ENCODE measurements around the gene ZFYVE26. TPM values are rescaled to one million over a fixed set of nuclear protein-coding genes. Genes with fewer than 3 reads are reported as not detected.
"Not testable (repeated sequence)": the region's sequence is repeated elsewhere in the genome, so short reads cannot be mapped to it uniquely, and the experiment has no call there.

Gene ZFYVE26
- total RNA-seq, 1 experiment from 2014 or later, result 6.4 TPM

- DNase-seq (ENCODE audit: low spot score), result no peak
Measured at GRCh38 chr14:67756496-67756895, 59.9 kb downstream of the ZFYVE26 start.

DNA sequence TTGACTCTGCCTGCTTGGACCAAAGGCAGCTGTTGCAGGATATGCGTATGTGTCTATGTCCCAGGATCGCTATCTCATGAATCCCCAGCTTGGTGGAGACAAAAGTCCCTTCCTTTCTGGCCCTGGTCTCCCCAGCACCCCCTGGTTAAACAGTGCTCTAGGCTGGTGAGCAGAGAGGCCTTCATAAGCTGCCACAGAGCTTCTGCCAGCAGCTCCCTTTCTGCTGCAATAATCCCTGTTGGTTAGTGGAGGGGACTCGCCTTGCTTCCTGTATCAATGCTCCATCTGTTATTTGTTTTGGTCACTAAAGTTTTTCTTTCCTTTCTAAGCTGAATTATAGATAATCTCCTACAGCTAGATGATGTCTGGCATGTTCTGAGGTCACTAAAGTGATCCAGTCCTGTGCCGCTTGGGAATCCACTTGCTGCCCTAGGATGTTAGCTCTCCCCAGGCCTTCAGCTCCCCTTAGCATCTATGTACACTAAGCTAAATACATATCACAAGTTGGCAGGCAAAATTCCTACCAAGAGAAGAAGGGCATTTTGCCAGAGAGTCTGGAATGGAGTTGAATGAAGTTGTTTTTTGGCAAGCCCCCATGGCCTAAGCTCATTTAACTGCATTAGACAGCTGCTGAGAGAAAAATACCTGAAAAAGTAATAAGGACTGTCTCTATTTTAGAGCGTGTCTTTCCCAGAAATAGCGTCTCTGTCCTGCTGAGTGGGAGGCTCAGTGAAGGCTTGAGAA, 66.9 kb downstream of the ZFYVE26 start:
- no peak for DNase-seq (ENCODE audit: low spot score)

- DNase-seq (ENCODE audit: low spot score), result no peak
Measured at GRCh38 chr14:67748312-67748711, 68.1 kb downstream of the ZFYVE26 start.

- DNase-seq (ENCODE audit: low spot score), result no peak
Measured at GRCh38 chr14:67746927-67747326, 69.5 kb downstream of the ZFYVE26 start.

- DNase-seq (ENCODE audit: low spot score), result no peak
Measured at GRCh38 chr14:67744046-67744445, 72.3 kb downstream of the ZFYVE26 start.

DNA sequence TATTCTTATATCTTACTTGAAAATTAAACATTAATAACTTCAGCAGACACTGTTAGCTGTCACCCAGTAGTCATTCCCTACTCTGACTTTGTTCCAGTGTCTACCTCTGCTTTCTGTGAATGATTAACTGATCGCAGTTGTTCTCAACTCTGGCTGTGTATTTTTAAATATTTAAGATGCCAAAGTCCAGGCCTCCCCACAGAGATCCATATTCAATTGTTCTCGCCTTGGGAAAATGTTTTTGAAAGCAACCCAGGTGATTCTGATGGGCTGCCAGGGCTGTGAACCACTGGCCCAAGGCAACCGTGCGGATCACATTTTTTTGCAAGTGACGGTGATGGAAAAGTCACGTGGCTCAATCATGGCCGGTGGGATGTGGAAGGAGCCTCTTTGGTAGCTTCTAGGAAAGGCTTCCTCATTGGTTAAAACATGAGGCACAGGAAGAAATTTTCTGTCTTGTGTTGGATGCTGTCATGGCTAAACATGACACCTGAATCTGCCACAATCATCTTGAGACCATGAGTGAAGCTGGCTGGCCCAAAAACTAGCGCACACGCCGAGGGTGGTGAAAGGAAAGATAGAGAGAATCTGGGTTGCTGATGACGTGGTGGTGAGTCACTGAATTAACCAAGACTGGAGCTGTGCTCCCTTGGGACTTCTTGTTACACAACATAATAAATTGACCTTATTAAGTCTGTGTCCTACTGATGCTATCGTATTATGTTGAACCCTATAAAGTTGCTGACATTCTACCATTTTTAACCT, 77.5 kb downstream of the ZFYVE26 start:
- peak; percentile 84 for DNase-seq (ENCODE audit: low spot score)

DNA sequence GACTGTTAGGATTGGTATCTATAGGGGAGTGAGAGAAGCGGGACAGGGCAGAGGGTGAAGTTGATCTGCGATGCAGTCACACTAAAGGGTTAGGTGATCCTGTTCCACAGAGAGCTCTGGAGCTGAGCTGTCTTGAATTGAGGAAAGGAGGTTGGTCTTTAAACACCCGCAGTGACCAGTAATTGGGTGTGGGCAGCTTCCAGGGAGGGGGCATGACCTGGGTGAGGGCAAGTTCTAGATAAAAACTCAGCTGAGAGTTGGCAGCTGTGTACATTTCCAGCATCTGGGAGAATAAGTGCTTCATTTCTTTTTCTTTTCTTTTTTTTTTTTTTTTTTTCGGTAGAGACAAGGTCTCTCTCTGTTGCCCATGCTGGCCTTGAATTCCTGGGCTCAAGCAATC, 79.6 kb downstream of the ZFYVE26 start:
- DNase-seq (ENCODE audit: low spot score), result no peak

DNA sequence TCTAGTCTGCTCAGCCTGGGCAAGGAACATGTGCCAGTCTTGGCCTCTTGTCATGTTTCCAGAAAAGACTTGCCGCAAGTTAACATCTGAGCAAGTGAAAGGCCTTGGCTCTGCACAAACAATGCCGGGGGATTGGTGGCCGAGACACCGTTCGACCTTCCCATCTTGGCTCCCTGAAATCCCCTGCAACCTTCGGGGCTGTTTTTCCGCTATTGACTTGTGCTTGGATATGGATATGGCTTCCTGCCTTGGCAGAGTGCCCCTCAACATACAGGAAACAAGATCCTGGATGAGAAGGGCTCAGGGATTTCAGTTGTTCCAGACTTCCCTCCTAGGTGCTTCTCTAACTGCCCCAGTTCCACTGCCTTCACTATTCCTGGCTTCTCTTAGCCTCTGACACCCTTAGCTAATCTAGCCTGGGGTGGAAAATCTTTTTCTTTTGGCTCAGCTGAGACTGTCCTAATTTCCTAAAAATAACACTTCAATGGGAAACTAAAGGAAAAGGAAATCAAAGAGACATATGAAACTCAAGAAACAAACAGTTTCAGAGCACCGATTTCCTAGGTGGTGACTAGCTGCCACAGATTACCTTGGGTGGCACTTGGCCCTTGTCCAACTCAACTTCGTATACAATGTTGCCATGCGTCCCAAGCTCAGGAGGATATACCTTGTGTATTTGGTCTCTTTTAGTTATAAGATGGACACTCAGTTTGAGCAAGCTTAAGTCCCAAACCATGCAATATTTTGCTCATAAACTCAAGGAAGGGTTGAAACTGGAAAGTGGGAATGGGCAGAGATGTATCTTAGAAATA, 80.8 kb downstream of the ZFYVE26 start:
- no peak for DNase-seq (ENCODE audit: low spot score)

GRCh38 chr14:67734675-67735074, 81.7 kb downstream of the ZFYVE26 start:
- no peak for DNase-seq (ENCODE audit: low spot score)

GRCh38 chr14:67733616-67734015, 82.8 kb downstream of the ZFYVE26 start:
- no peak for DNase-seq (ENCODE audit: low spot score)

DNA sequence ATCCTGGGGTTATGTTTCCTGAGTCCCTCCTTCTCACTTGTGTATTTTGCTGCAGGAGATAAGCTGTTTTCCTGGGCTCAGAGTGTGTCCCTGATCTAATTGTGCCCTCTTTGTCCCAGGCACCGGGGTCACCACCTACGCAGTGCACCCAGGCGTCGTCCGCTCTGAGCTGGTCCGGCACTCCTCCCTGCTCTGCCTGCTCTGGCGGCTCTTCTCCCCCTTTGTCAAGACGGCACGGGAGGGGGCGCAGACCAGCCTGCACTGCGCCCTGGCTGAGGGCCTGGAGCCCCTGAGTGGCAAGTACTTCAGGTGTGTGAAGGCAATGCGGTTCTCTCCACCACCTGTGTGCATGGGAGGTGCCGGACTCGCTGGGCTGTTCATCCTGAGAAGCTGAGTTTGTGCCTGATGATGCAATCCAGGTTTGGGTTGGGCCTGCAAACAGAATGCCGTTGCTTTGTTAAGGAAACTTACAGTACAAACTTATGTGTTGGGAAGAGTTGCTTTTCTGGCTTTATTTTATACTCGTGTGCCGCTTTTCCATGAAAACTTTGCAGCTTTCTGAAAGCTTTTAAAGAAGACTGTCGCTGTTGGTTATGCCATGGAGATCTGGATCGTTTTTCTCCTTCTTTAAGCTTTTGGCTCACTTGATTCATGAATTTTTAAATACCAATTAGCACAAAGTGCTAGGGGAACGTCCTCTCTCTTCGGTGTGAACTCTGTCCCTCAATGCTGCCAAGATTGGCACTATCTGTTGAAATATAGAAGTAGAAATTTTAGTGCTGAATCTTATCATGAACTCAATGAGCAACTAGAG, 87.1 kb downstream of the ZFYVE26 start:
- DNase-seq (ENCODE audit: low spot score), result no peak

DNA sequence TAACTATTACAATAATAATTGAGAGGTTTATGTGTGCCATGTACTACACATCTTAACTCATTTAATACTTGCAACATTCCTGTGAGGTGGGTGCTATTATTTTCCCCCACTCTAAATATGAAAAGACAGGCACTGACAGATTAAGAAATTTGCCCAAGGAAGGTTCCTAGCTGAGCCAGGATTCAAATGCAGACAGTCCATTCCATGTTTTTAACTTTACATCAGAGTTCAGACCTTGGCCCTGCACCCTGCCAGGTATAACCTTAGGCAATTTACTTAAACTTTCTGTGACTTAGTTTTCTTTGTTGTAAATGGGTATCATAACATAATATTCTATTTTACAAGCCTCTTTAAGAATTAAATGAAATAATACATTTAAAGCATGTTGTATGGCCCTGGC, 88.1 kb downstream of the ZFYVE26 start:
- DNase-seq (ENCODE audit: low spot score), result no peak

DNA sequence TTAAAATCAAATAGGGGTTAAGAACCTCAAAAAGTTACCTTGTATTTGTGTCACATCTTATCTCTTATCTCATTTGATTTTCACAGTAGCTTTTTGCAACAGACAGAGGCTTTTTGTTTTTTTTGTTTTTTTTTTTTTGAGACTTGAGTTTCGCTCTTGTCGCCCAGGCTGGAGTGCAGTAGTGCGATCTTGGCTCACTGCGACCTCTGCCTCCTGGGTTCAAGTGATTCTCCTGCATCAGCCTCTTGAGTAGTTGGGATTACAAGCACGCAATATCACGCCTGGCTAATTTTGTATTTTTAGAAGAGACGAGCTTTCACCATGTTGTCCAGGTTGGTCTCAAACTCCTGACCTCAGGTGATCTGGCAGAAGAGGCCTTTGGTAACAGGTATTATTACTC, 89.0 kb downstream of the ZFYVE26 start:
- no peak for DNase-seq (ENCODE audit: low spot score)

GRCh38 chr14:67725171-67725570, 91.2 kb downstream of the ZFYVE26 start:
- DNase-seq (ENCODE audit: low spot score), result no peak

GRCh38 chr14:67722293-67722692, 94.1 kb downstream of the ZFYVE26 start:
- DNase-seq (ENCODE audit: low spot score), result no peak

DNA sequence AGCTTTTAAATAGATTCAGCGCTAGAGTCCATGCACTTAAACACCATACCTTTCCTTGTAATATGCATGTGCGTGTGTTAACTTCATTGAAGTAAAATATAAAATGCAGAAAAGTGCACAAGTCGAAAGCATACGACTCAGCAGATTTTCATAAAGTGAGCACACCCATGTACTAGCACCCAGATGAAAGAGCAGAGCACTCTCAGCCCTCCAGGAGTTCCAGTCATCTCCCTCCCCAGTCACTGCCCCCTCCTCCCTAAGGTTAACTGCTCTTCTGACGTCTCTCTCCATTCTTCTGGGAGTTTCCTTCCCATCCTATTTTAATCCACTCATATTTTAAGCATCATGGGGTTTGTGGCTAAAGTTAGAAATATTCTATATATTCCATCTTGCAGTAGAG, 94.5 kb downstream of the ZFYVE26 start:
- DNase-seq (ENCODE audit: low spot score), result no peak

- DNase-seq (ENCODE audit: low spot score), result no peak
Measured at GRCh38 chr14:67719866-67720265, 96.5 kb downstream of the ZFYVE26 start.

DNA sequence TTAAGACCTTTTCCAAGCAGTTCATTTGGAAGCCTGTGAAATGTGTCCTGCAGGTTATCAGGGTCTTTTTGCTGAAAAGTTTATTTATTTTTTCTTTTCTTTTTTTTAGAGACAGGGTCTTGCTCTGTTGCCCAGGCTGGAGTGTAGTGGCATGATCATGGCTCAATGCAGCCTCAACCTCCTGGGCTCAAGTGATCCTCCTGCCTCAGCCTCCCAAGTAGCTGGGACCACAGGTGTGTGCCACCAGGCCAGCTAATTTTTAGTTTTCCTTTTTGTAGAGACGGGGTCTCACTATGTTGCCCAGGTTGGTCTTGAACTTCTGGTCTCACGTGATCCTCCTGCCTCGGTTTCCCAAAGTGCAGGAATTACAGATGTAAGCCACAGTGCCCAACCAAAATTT, 97.0 kb downstream of the ZFYVE26 start:
- not testable (repeated sequence) for DNase-seq (ENCODE audit: low spot score)

DNA sequence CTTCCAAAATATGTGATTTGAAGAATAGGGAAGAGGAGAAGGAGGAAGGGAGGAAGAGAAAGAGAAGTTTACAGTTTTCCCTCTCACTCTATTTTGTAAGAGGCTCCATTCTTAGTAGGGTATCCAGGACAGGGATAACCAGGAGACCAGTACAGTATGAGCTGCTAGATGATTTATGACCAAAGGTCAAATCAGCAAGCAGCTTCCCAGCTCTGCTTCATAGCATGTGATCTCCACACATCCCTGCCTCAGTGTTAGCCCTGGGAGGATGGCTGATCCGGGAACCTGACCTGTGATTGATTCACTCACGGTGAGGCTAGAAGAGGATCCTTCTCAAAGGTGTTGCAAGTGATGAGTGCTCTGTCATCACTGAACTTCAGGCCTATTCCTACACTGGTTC, 98.1 kb downstream of the ZFYVE26 start:
- no peak for DNase-seq (ENCODE audit: low spot score)

GRCh38 chr14:67717048-67717447, 99.3 kb downstream of the ZFYVE26 start:
- DNase-seq (ENCODE audit: low spot score), result no peak

DNA sequence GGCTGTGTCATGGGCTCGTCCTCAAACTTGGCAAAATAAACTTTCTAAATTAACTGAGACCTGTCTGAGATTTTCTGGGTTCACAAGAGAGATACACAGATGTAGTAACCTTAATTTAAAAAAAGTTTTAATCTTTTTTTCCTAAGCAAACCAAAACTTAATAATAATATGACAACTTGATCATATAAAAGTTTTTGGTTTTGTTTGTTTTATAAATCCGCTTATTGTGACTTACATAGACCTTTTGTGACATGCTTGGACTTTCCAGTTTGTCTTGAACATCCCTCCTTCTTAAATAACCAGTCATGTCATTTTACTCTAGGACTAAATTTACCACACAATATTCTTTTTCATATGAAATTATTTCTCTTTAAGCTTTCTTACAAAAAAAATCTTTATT, 106.2 kb downstream of the ZFYVE26 start:
- no peak for DNase-seq (ENCODE audit: low spot score)

- not testable (repeated sequence) for DNase-seq (ENCODE audit: low spot score)
Measured at GRCh38 chr14:67709796-67710195, 106.6 kb downstream of the ZFYVE26 start.
